Measurements from ENCODE around the gene KLF3. TPM values are rescaled to one million over a fixed set of nuclear protein-coding genes. Genes with fewer than 3 reads are reported as not detected.

Gene KLF3
- total RNA-seq, 4 donors from 2014 or later: 169 to 240 (median 223) TPM

GRCh38 chr4:38686682-38687081 is 22.7 kb downstream of the KLF3 start:
- Histone ChIP-seq H3K4me3 (no peak overlapping the region), H3K27ac (no peak overlapping the region), H3K9me3 (no peaks in the 10 kb centered on the region), H3K27me3 (no peaks in the 10 kb centered on the region), H3K4me1 (peaks cover 80% of the 10 kb centered on the region), H3K36me3 (peaks cover 61% of the 10 kb centered on the region)
- WGBS: 37% methylated on average over 3 of the region's 3 CpGs
- DNase-seq (ENCODE audit: low spot score in 2 of 2): no peak
- TF ChIP-seq POLR2AphosphoS5 (IDR thresholded peaks at IDR 0.05) (no peak), EP300 (IDR thresholded peaks at IDR 0.05) (no peak), CTCF (IDR thresholded peaks at IDR 0.05) (no peak), POLR2A (IDR thresholded peaks at IDR 0.05) (no peak)

- TF ChIP-seq POLR2A (IDR thresholded peaks at IDR 0.05) (no peak), CTCF (IDR thresholded peaks at IDR 0.05) (no peak), POLR2AphosphoS5 (IDR thresholded peaks at IDR 0.05) (no peak), EP300 (IDR thresholded peaks at IDR 0.05) (no peak)
- Histone ChIP-seq H3K27ac (peak overlapping the region; percentile 38), H3K9me3 (no peaks in the 10 kb centered on the region), H3K4me3 (no peak overlapping the region), H3K36me3 (peaks cover 61% of the 10 kb centered on the region), H3K4me1 (peaks cover 78% of the 10 kb centered on the region), H3K27me3 (no peaks in the 10 kb centered on the region)
- 56% methylated on average over 4 of the region's 4 CpGs for WGBS
- DNase-seq (ENCODE audit: low spot score in 2 of 2): no peak
Measured at GRCh38 chr4:38687571-38688011, 23.6 kb downstream of the KLF3 start.

GRCh38 chr4:38688676-38689355 is 24.8 kb downstream of the KLF3 start:
- 94% methylated on average over 26 of the region's 26 CpGs for WGBS

GRCh38 chr4:38691251-38692008 is 27.4 kb downstream of the KLF3 start:
- TF ChIP-seq EP300 (IDR thresholded peaks at IDR 0.05) (no peak), POLR2AphosphoS5 (IDR thresholded peaks at IDR 0.05) (no peak), CTCF (IDR thresholded peaks at IDR 0.05) (no peak), POLR2A (IDR thresholded peaks at IDR 0.05) (no peak)
- H3K36me3 ChIP-seq: peaks cover 83% of the 10 kb centered on the region
- no peak for DNase-seq (ENCODE audit: low spot score in 2 of 2)
- WGBS: 53% methylated on average over 9 of the region's 9 CpGs
- H3K27me3 ChIP-seq: no peaks in the 10 kb centered on the region
- no peaks in the 10 kb centered on the region for H3K9me3 ChIP-seq
- no peak overlapping the region for H3K4me3 ChIP-seq
- H3K4me1 ChIP-seq: peaks cover 60% of the 10 kb centered on the region
- peak overlapping the region; percentile 24 for H3K27ac ChIP-seq

More at GRCh38 chr4:38688676-38689355, 24.8 kb downstream of the KLF3 start:
- Histone ChIP-seq H3K4me3 (no peak overlapping the region), H3K36me3 (peaks cover 61% of the 10 kb centered on the region), H3K9me3 (no peaks in the 10 kb centered on the region), H3K27me3 (no peaks in the 10 kb centered on the region), H3K27ac (no peak overlapping the region), H3K4me1 (peaks cover 70% of the 10 kb centered on the region)
- DNase-seq (ENCODE audit: low spot score in 2 of 2): no peak
- TF ChIP-seq EP300 (IDR thresholded peaks at IDR 0.05): no peak
- no peak for TF ChIP-seq POLR2AphosphoS5 (IDR thresholded peaks at IDR 0.05)
- no peak for TF ChIP-seq CTCF (IDR thresholded peaks at IDR 0.05)
- no peak for TF ChIP-seq POLR2A (IDR thresholded peaks at IDR 0.05)

- H3K27ac ChIP-seq: peak overlapping the region; percentile 24
- WGBS: 68% methylated on average over 4 of the region's 4 CpGs
- H3K9me3 ChIP-seq: no peaks in the 10 kb centered on the region
- H3K4me3 ChIP-seq: no peak overlapping the region
- TF ChIP-seq POLR2AphosphoS5 (IDR thresholded peaks at IDR 0.05) (no peak), CTCF (IDR thresholded peaks at IDR 0.05) (no peak), POLR2A (IDR thresholded peaks at IDR 0.05) (no peak), EP300 (IDR thresholded peaks at IDR 0.05) (no peak)
- no peaks in the 10 kb centered on the region for H3K27me3 ChIP-seq
- H3K36me3 ChIP-seq: peaks cover 91% of the 10 kb centered on the region
- peaks cover 55% of the 10 kb centered on the region for H3K4me1 ChIP-seq
- DNase-seq (ENCODE audit: low spot score in 2 of 2): no peak
Measured at GRCh38 chr4:38692421-38692820, 28.4 kb downstream of the KLF3 start.
